Thoracic aorta (tissue), 2 donors: ENCODE measurements around the gene CNTN4. TPM values are rescaled to one million over a fixed set of nuclear protein-coding genes. Genes with fewer than 3 reads are reported as not detected.

Source experiments
- ATAC-seq: fragments of 150-250 bp; one replicate; pipeline ENCODE4 v1.8.0; 2017; ENCODE audit warnings: low read depth; ENCODE audit not compliant: insufficient number of reproducible peaks, low FRiP score
- DNase-seq: peaks from one replicate; pipeline ENCODE4 v3.0.0-alpha.2; 2020; ENCODE audit warnings: low spot score
- H3K27ac ChIP-seq, 2 donors: fragments of 200-600 bp; sonication (generic); 1 replicate in 1 of 2; 2 replicates in 1 of 2; pipeline ENCODE4 v1.5.1; 2016; ENCODE audit warnings: mild to moderate bottlenecking in 2 of 2, moderate library complexity in 2 of 2
- H3K27me3 ChIP-seq: fragments of 200-600 bp; sonication (generic); replicated peaks from 2 replicates; pipeline ENCODE4 v1.6.0; 2016; ENCODE audit warnings: mild to moderate bottlenecking; ENCODE audit not compliant: insufficient read depth
- H3K36me3 ChIP-seq: fragments of 200-600 bp; sonication (generic); one replicate; pipeline ENCODE4 v1.5.1; 2016
- H3K4me1 ChIP-seq, 2 donors: fragments of 200-600 bp; sonication (generic); 1 replicate in 1 of 2; 2 replicates in 1 of 2; pipeline versions ENCODE4 v1.5.1 to v1.6.0; 2016; ENCODE audit warnings: low read depth in 2 of 2, mild to moderate bottlenecking in 1 of 2; ENCODE audit not compliant: control insufficient read depth in 1 of 2
- H3K4me3 ChIP-seq: fragments of 200-600 bp; sonication (generic); 2 replicates; pipeline ENCODE4 v1.5.1; 2016; ENCODE audit warnings: mild to moderate bottlenecking
- H3K9me3 ChIP-seq: fragments of 200-600 bp; sonication (generic); 2 replicates; pipeline ENCODE4 v1.5.1; 2016
- CTCF ChIP-seq: fragments of 200-600 bp; sonication (generic); IDR thresholded peaks from one replicate; pipeline ENCODE4 v1.5.1; 2019; ENCODE audit warnings: antibody characterized with exemption
- total RNA-seq, 2 donors: library from RNA; depleted of rRNA; stranded (reverse); fragments of >200 nt; gene quantifications; one replicate each; pipeline versions ENCODE4 v1.1.0 to v1.2.3, GENCODE V29; 2016

CNTN4 gene
- total RNA-seq, 2 donors from 2014 or later = 103 to 116 TPM

- H3K27ac ChIP-seq = no peak overlapping the region
- no peak for DNase-seq
- H3K36me3 ChIP-seq = no peaks in the 10 kb centered on the region
- no peaks in the 10 kb centered on the region for H3K27me3 ChIP-seq
- H3K4me3 ChIP-seq = no peak overlapping the region
- TF ChIP-seq CTCF = no peak
- H3K9me3 ChIP-seq = no peaks in the 10 kb centered on the region
- H3K4me1 ChIP-seq = no peaks in the 10 kb centered on the region
- no peak for ATAC-seq
These were observed 412.0 kb downstream of the CNTN4 start for GRCh38 chr3:2510591-2511145.

DNA sequence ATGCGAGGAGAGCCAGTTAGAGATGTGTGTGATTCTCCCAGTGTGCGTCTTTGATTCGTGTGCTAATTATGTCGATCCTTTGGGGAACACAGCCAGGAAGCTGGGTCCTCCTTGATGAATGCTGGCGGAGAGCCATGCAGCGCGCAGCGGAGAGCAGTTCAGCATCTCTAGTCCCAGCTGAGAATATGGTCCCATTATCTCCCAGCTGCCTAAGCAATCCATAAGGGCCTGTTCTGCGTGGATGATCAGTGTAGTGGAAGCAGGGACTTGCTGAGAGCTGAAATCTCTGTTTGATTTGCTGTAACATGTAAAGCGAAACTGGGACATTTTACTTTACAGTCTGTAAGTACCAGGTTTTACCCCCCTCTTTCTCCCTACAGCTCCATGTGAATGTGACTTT, 412.7 kb downstream of the CNTN4 start:
- DNase-seq (no peak), ATAC-seq (no peak)
- H3K27me3 ChIP-seq = no peaks in the 10 kb centered on the region
- TF ChIP-seq CTCF = no peak
- H3K27ac ChIP-seq = no peak overlapping the region
- H3K36me3 ChIP-seq = no peaks in the 10 kb centered on the region
- no peaks in the 10 kb centered on the region for H3K9me3 ChIP-seq
- no peak overlapping the region for H3K4me3 ChIP-seq
- H3K4me1 ChIP-seq = no peaks in the 10 kb centered on the region

GRCh38 chr3:2512881-2513280, 414.2 kb downstream of the CNTN4 start:
- Histone ChIP-seq H3K4me3 (no peak overlapping the region), H3K9me3 (no peaks in the 10 kb centered on the region), H3K4me1 (no peaks in the 10 kb centered on the region), H3K27me3 (no peaks in the 10 kb centered on the region), H3K36me3 (no peaks in the 10 kb centered on the region), H3K27ac (no peak overlapping the region)
- DNase-seq (no peak), ATAC-seq (no peak)
- TF ChIP-seq CTCF = no peak

GRCh38 chr3:2513986-2514385, 415.3 kb downstream of the CNTN4 start:
- Histone ChIP-seq H3K27ac (no peak overlapping the region), H3K27me3 (no peaks in the 10 kb centered on the region), H3K4me3 (no peak overlapping the region), H3K9me3 (no peaks in the 10 kb centered on the region), H3K4me1 (no peaks in the 10 kb centered on the region), H3K36me3 (no peaks in the 10 kb centered on the region)
- DNase-seq (no peak), ATAC-seq (no peak)
- TF ChIP-seq CTCF = no peak

DNA sequence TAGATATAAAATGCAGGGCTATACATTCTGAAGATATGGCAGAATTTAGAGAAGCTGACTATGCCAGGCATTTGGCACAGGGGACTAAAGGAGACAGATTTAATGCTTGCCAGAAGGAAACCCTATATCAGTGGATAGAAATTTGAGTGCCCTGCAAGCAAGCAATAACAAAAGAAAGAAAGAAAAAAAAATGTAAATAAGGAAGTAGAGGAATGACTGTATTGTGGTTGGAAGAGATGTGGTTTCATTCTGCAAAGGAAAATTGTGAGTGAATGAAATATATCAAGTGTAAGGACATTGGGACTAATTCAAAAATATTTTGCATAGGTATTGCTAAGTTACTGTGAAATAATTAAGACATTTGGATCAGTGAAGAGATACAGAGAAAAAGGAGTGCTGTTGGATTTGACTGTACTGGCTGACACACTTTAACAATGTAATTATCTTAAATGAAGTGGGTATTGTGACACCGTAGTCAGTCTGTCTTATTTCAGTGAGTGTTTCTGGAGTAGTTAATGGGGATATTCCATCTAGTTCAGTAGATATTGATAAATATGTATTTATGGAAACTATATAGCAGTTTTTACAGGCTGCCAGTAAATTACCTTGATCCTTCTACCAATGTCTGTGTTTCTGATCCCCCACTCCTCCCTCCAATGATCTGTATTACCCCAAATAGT, 418.2 kb downstream of the CNTN4 start:
- no peak for ATAC-seq
- no peak for TF ChIP-seq CTCF

More for the DNA sequence above, 418.2 kb downstream of the CNTN4 start:
- Histone ChIP-seq H3K4me3 (no peak overlapping the region), H3K36me3 (no peaks in the 10 kb centered on the region), H3K27me3 (no peaks in the 10 kb centered on the region), H3K4me1 (no peaks in the 10 kb centered on the region), H3K9me3 (no peaks in the 10 kb centered on the region), H3K27ac (no peak overlapping the region)
- no peak for DNase-seq
